Measurements from ENCODE around the gene VPS4A.

- TF ChIP-seq CTCF (IDR thresholded peaks at IDR 0.05) (no peak), POLR2A (IDR thresholded peaks at IDR 0.05) (no peak)
Observed at GRCh38 chr16:69293401-69293800, 17.7 kb upstream of the VPS4A start.

All from testis (tissue), 2 donors.